SK-N-SH (cell line): ENCODE results near the gene MYO10. TPM values are rescaled to one million over a fixed set of nuclear protein-coding genes. Genes with fewer than 3 reads are reported as not detected.

Experiments used
- CTCF ChIA-PET: fragments of 300-600, 350-600 bp; formaldehyde crosslinking; extraction: SDS; loops from one replicate; lab custom pipeline; 2021; lab: Yijun Ruan, JAX
- POLR2A ChIA-PET: fragments of 350-600 bp; sonication (Branson Sonifier 250); formaldehyde crosslinking; extraction: SDS; loops from one replicate; lab custom pipeline; 2020; ENCODE audit warnings: antibody characterized with exemption, inconsistent platforms; lab: Yijun Ruan, JAX
- DNase-seq: peaks from one replicate; pipeline ENCODE4 v3.0.0; 2012
- H2AFZ ChIP-seq: fragments of 200-600 bp; sonication (generic); 2 replicates; pipeline ENCODE4 v1.8.1; 2016; ENCODE audit warnings: antibody characterized with exemption, mild to moderate bottlenecking, low read depth
- H3F3A ChIP-seq: fragments of 200-600 bp; sonication (generic); replicated peaks from 2 replicates; pipeline ENCODE3; 2016; ENCODE audit warnings: antibody characterized with exemption, mild to moderate bottlenecking; ENCODE audit not compliant: insufficient read depth
- H3K27ac ChIP-seq, 2 experiments: fragments of 200-500 bp in 1 of 2; fragments of 200-600 bp in 1 of 2; sonication (Bioruptor generic) in 1 of 2; sonication (generic), shearing (Covaris generic) in 1 of 2; 2 replicates each; pipeline versions ENCODE4 v1.5.1 to v1.6.1; 2014 to 2016; ENCODE audit warnings: low read depth in 2 of 2, inconsistent platforms in 1 of 2, low read length in 1 of 2, mild to moderate bottlenecking in 1 of 2, mixed read lengths in 1 of 2
- H3K27me3 ChIP-seq: fragments of 200-600 bp; sonication (generic), shearing (Covaris generic); 2 replicates; pipeline ENCODE4 v1.6.1; 2016; ENCODE audit warnings: mixed run types; ENCODE audit not compliant: insufficient read depth
- H3K36me3 ChIP-seq, 2 experiments: fragments of 200-500 bp in 1 of 2; fragments of 200-600 bp in 1 of 2; sonication (Bioruptor generic) in 1 of 2; sonication (generic) in 1 of 2; replicated peaks in 1 of 2; 2 replicates each; pipeline versions ENCODE3 to v1.5.1; 2014 to 2016; ENCODE audit warnings: low read length in 1 of 2, mild to moderate bottlenecking in 1 of 2; ENCODE audit not compliant: insufficient read depth in 2 of 2, control insufficient read depth in 1 of 2
- H3K4me1 ChIP-seq, 2 experiments: fragments of 200-500 bp in 1 of 2; fragments of 200-600 bp in 1 of 2; sonication (Bioruptor generic) in 1 of 2; sonication (generic), shearing (Covaris generic) in 1 of 2; 2 replicates each; pipeline versions ENCODE4 v1.5.1 to v1.6.1; 2014 to 2016; ENCODE audit warnings: low read depth in 1 of 2, low read length in 1 of 2, mixed run types in 1 of 2; ENCODE audit not compliant: insufficient read depth in 2 of 2, control insufficient read depth in 1 of 2
- H3K4me2 ChIP-seq: fragments of 200-600 bp; sonication (generic), shearing (Covaris generic); 2 replicates; pipeline ENCODE4 v1.6.1; 2017; ENCODE audit warnings: mixed run types
- H3K4me3 ChIP-seq, 2 experiments: fragments of 200-500 bp in 1 of 2; fragments of 200-600 bp in 1 of 2; sonication (Bioruptor generic) in 1 of 2; sonication (generic), shearing (Covaris generic) in 1 of 2; 2 replicates each; pipeline versions ENCODE4 v1.5.1 to v1.8.1; 2014 to 2016; ENCODE audit warnings: low read depth in 2 of 2, inconsistent platforms in 1 of 2, low read length in 1 of 2, mild to moderate bottlenecking in 1 of 2, mixed read lengths in 1 of 2, moderate library complexity in 1 of 2
- H3K79me2 ChIP-seq: fragments of 200-600 bp; sonication (generic); 2 replicates; pipeline ENCODE4 v1.8.1; 2017; ENCODE audit warnings: mild to moderate bottlenecking; ENCODE audit not compliant: insufficient read depth
- H3K9ac ChIP-seq: fragments of 200-600 bp; sonication (generic); 2 replicates; pipeline ENCODE4 v1.6.1; 2017; ENCODE audit warnings: mixed run types
- H3K9me2 ChIP-seq: fragments of 200-600 bp; sonication (generic); 2 replicates; pipeline ENCODE4 v1.6.1; 2017; ENCODE audit warnings: mixed run types
- H3K9me3 ChIP-seq: fragments of 200-600 bp; sonication (generic); 2 replicates; pipeline ENCODE4 v1.6.1; 2017; ENCODE audit warnings: mixed run types, mild to moderate bottlenecking, moderate library complexity
- H4K20me1 ChIP-seq: fragments of 200-600 bp; sonication (generic); 2 replicates; pipeline ENCODE4 v1.6.1; 2017; ENCODE audit warnings: mild to moderate bottlenecking, mixed run types; ENCODE audit not compliant: insufficient read depth
- CTCF ChIP-seq: fragments of 200-600 bp; sonication (generic); IDR thresholded peaks from 2 replicates; pipeline ENCODE4 v1.6.1; 2017; ENCODE audit warnings: antibody characterized with exemption, mild to moderate bottlenecking, moderate library complexity
- EZH2phosphoT487 ChIP-seq: fragments of 200-600 bp; sonication (generic); IDR thresholded peaks from 2 replicates; pipeline ENCODE4 v1.6.1; 2017; ENCODE audit warnings: low read depth, mixed run types, mild to moderate bottlenecking, antibody characterized with exemption, moderate library complexity, borderline replicate concordance
- FOSL2 ChIP-seq: IDR thresholded peaks from 2 replicates; pipeline ENCODE4 v1.4.0; 2012; ENCODE audit warnings: low read depth, mild to moderate bottlenecking, moderate library complexity, borderline replicate concordance
- IRF3 ChIP-seq: fragments of 150-350 bp; IDR thresholded peaks from 2 replicates; pipeline ENCODE4 v1.6.1; 2016; ENCODE audit warnings: mild to moderate bottlenecking, low read depth, low read length
- JUND ChIP-seq: IDR thresholded peaks from 2 replicates; pipeline ENCODE4 v1.4.0; 2012
- NRF1 ChIP-seq: IDR thresholded peaks from 2 replicates; pipeline ENCODE4 v1.6.1; 2012; ENCODE audit warnings: low read depth, mild to moderate bottlenecking, low read length
- PBX3 ChIP-seq: IDR thresholded peaks from 2 replicates; pipeline ENCODE4; 2012
- POLR2AphosphoS5 ChIP-seq: IDR thresholded peaks from 2 replicates; pipeline ENCODE4 v1.6.1; 2012; ENCODE audit warnings: low read depth, low read length
- REST ChIP-seq: IDR thresholded peaks from 2 replicates; pipeline ENCODE4 v1.6.1; 2012; ENCODE audit warnings: mild to moderate bottlenecking, low read depth, low read length, moderate library complexity
- RFX5 ChIP-seq: IDR thresholded peaks from 2 replicates; pipeline ENCODE4 v1.6.1; 2012; ENCODE audit warnings: mild to moderate bottlenecking, improper control_type of control experiment, low read length
- RXRA ChIP-seq: IDR thresholded peaks from 2 replicates; pipeline ENCODE4 v1.4.0; 2012; ENCODE audit warnings: low read depth, mild to moderate bottlenecking, borderline replicate concordance
- SIN3A ChIP-seq: IDR thresholded peaks from 2 replicates; pipeline ENCODE4 v1.6.1; 2012; ENCODE audit warnings: low read depth, mild to moderate bottlenecking, low read length, moderate library complexity, borderline replicate concordance
- TAF1 ChIP-seq: IDR thresholded peaks from 2 replicates; pipeline ENCODE4 v1.6.1; 2012; ENCODE audit warnings: low read depth, mild to moderate bottlenecking, low read length, moderate library complexity, borderline replicate concordance
- TEAD4 ChIP-seq: IDR thresholded peaks from 2 replicates; pipeline ENCODE4 v1.4.0; 2012; ENCODE audit warnings: mild to moderate bottlenecking, borderline replicate concordance; ENCODE audit not compliant: insufficient read depth
- USF1 ChIP-seq: IDR thresholded peaks from 2 replicates; pipeline ENCODE4 v1.4.0; 2012; ENCODE audit warnings: low read depth, borderline replicate concordance
- USF2 ChIP-seq: fragments of 150-350 bp; IDR thresholded peaks from 2 replicates; pipeline ENCODE4 v1.6.1; 2017; ENCODE audit warnings: antibody characterized with exemption, low read length, low read depth, borderline replicate concordance
- YY1 ChIP-seq: IDR thresholded peaks from 2 replicates; pipeline ENCODE4 v1.4.0; 2012; ENCODE audit warnings: low read depth, mild to moderate bottlenecking
- WGBS: methylation state at CpG from one replicate; pipeline ENCODE4 v1.1.6; 2017; ENCODE audit warnings: low lambda C conversion rate; 5-methylcytosine and 5-hydroxymethylcytosine counted together
- polyA plus RNA-seq, 3 experiments: library from polyadenylated mRNA; depleted of rRNA; stranded (reverse); fragments of >200 nt; gene quantifications; 2 replicates each; pipeline ENCODE4 v1.2.3, GENCODE V29; 2012

Gene MYO10
- polyA plus RNA-seq, 1 of the 3 experiments (the other 2 are of a cell fraction), result 8.1 TPM

GRCh38 chr5:16737620-16738364, 198.3 kb downstream of the MYO10 start (continued):
- TF ChIP-seq CTCF, result no peak

GRCh38 chr5:16737209-16737608, 198.9 kb downstream of the MYO10 start:
- H3K9me3 ChIP-seq, result no peaks in the 10 kb centered on the region
- peaks cover 0 to 36% of the 10 kb centered on the region in 2 experiments for H3K36me3 ChIP-seq
- H3K4me2 ChIP-seq, result no peak overlapping the region
- H3K27me3 ChIP-seq, result no peaks in the 10 kb centered on the region
- no peak for DNase-seq
- H3K4me3 ChIP-seq, result no peak overlapping the region
- H4K20me1 ChIP-seq, result peaks cover 9% of the 10 kb centered on the region; the same call in 1 of the 2 replicates
- CTCF ChIA-PET, result interaction anchor here (1.6 kb wide), 1 partner anchor 453 kb away, joined by 6 read pairs; no protein-coding TSS in a partner anchor
- H2AFZ ChIP-seq, result no peak overlapping the region
- 90% methylated on average over 3 of the region's 3 CpGs for WGBS
- peaks cover 17 to 21% of the 10 kb centered on the region in 2 experiments; a peak in 3 of 4 replicates for H3K4me1 ChIP-seq
- H3K9me2 ChIP-seq, result no peaks in the 10 kb centered on the region
- H3K27ac ChIP-seq, result no peak overlapping the region
- POLR2A ChIA-PET, result no interaction called here
- H3F3A ChIP-seq, result peaks cover 17% of the 10 kb centered on the region
- peaks cover 88% of the 10 kb centered on the region for H3K79me2 ChIP-seq
- H3K9ac ChIP-seq, result no peak overlapping the region
- no peak for TF ChIP-seq USF1
- no peak for TF ChIP-seq USF2
- TF ChIP-seq JUND, result no peak
- TF ChIP-seq NRF1, result no peak
- TF ChIP-seq FOSL2, result no peak
- TF ChIP-seq REST, result no peak
- TF ChIP-seq SIN3A, result no peak
- no peak for TF ChIP-seq YY1
- TF ChIP-seq TAF1, result no peak
- TF ChIP-seq PBX3, result no peak
- no peak for TF ChIP-seq POLR2AphosphoS5
- no peak for TF ChIP-seq RXRA
- TF ChIP-seq EZH2phosphoT487, result no peak
- TF ChIP-seq TEAD4, result no peak
- no peak for TF ChIP-seq IRF3
- no peak for TF ChIP-seq RFX5
- TF ChIP-seq CTCF, result no peak
